ENCODE data around the gene ARHGAP24. TPM values are rescaled to one million over a fixed set of nuclear protein-coding genes. Genes with fewer than 3 reads are reported as not detected.

ARHGAP24 gene
- total RNA-seq, 4 donors from 2014 or later = 41.6 to 71.2 (median 62.0) TPM

DNA sequence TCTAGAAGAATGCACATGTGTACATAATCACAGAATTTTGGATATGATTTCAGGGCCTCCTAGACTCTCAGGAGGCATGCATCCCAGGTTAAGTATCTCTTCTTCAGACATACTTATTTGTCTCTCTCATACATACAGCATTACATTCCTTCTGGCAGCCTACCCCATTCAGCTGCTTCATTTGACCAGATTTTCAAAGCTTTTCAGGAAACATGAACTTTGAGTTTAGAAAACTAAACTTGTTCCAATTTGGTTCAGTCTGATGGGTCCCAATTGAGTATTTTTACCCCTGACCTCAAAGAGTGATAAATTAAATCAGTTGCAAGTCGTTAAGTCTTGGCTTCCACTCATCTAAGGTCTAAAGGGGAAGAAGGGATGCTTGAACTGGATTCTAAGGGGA lies 330.9 kb downstream of the ARHGAP24 start:
- DNase-seq (ENCODE audit: low spot score in 2 of 2) = no peak
- WGBS, 2 donors = 41 to 58% methylated on average over 1 of the region's 1 CpG
- Histone ChIP-seq H3K27ac (no peak overlapping the region), H3K27me3 (no peaks in the 10 kb centered on the region), H3K9me3 (no peaks in the 10 kb centered on the region), H3K4me1 (peaks cover 0 to 28% (median 2%) of the 10 kb centered on the region in 4 donors), H3K4me3 (no peak overlapping the region), H3K36me3 (no peaks in the 10 kb centered on the region)
- TF ChIP-seq, protein P1, sequence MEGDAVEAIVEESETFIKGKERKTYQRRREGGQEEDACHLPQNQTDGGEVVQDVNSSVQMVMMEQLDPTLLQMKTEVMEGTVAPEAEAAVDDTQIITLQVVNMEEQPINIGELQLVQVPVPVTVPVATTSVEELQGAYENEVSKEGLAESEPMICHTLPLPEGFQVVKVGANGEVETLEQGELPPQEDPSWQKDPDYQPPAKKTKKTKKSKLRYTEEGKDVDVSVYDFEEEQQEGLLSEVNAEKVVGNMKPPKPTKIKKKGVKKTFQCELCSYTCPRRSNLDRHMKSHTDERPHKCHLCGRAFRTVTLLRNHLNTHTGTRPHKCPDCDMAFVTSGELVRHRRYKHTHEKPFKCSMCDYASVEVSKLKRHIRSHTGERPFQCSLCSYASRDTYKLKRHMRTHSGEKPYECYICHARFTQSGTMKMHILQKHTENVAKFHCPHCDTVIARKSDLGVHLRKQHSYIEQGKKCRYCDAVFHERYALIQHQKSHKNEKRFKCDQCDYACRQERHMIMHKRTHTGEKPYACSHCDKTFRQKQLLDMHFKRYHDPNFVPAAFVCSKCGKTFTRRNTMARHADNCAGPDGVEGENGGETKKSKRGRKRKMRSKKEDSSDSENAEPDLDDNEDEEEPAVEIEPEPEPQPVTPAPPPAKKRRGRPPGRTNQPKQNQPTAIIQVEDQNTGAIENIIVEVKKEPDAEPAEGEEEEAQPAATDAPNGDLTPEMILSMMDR (IDR thresholded peaks at IDR 0.05) = no peak
- TF ChIP-seq EP300 (IDR thresholded peaks at IDR 0.05) = no peak
- no peak for TF ChIP-seq POLR2A (IDR thresholded peaks at IDR 0.05)

DNA sequence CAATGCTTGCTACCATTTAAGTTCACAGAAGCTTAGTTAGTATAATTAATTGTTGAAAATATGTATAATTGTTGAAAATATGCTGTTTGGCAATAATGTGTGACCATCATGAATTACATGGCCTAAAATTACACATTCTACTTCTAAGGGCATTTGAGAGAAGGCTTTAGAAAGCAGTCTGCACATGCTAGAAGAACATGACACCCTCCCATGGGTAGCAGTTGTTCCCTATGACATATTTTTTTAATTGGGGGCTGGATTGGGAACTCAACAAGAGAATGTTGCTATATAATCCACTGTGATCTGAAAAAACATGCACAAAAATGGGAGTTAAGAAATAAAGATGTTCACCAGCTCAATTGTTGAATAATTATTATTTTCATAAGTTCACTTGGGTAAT lies 331.4 kb downstream of the ARHGAP24 start:
- no peaks in the 10 kb centered on the region for H3K36me3 ChIP-seq
- H3K27me3 ChIP-seq = no peaks in the 10 kb centered on the region
- no peak overlapping the region for H3K27ac ChIP-seq
- no peak for DNase-seq (ENCODE audit: low spot score in 2 of 2)
- TF ChIP-seq EP300 (IDR thresholded peaks at IDR 0.05) (no peak), POLR2A (IDR thresholded peaks at IDR 0.05) (no peak)
- TF ChIP-seq, protein P1 (IDR thresholded peaks at IDR 0.05) = no peak
- H3K4me1 ChIP-seq = peaks cover 0 to 28% (median 2%) of the 10 kb centered on the region in 4 donors
- H3K4me3 ChIP-seq = no peak overlapping the region
- no peaks in the 10 kb centered on the region for H3K9me3 ChIP-seq

DNA sequence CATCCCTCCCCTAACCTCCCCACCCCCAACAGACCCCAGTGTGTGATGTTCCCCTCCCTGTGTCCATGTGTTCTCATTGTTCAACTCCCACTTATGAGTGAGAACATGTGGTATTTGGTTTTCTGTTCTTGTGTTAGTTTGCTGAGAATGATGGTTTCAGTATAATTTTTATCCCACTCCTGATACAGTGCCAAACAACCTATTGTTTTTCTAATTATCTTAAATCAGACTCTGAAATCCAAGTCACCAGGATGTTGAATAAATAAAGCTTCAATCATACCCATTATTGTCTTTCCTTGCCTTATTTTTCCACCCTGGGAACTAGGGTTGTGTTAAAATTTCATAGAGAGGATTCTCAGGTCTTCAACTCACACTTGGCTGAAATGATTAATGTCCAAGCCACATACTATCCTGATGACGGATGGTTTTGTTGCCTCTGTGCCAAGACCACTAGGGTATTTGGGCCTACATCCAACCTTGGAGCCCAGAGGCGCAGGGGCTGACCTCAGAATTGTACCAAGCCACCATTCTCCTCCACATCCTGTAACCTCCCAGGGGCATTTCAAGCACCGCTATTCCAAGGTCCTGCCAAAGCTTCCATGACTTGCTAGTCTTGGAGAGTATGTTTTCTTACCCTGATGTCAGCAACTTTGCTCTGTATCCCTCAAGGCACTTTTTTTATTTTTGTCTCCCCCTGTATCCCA lies 332.4 kb downstream of the ARHGAP24 start:
- TF ChIP-seq EP300 (IDR thresholded peaks at IDR 0.05) (no peak), POLR2A (IDR thresholded peaks at IDR 0.05) (no peak)
- TF ChIP-seq, protein P1 (IDR thresholded peaks at IDR 0.05) = no peak
- DNase-seq (ENCODE audit: low spot score in 2 of 2) = no peak

DNA sequence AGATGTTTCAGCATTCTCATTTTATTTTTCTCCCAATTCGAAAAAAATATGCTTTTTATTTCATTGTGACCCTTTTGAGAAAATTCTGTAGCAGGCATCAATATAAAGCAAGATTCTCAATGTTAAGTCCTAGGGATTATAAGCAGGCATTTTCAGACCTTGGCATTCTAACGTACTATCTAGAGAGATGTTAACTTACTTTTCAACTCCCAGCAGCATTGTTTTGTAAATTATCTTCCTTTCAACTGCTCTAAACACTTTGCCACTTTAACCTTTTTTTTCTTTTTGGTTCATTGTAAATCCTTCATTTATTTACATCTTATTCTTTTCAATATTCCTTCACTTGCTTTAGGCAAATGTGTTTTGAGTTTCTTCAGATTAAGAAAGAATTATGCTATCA lies 333.2 kb downstream of the ARHGAP24 start:
- no peak overlapping the region for H3K4me3 ChIP-seq
- H3K9me3 ChIP-seq = no peaks in the 10 kb centered on the region
- no peaks in the 10 kb centered on the region for H3K36me3 ChIP-seq
- H3K4me1 ChIP-seq = peaks cover 0 to 28% (median 2%) of the 10 kb centered on the region in 4 donors
- WGBS, 2 donors = 47 to 57% methylated on average over 2 of the region's 2 CpGs
- no peaks in the 10 kb centered on the region for H3K27me3 ChIP-seq
- peak overlapping the region in 1 of 4 donors; percentile 0 for H3K27ac ChIP-seq
- DNase-seq (ENCODE audit: low spot score in 2 of 2) = no peak
- TF ChIP-seq, protein P1 (IDR thresholded peaks at IDR 0.05) = no peak
- TF ChIP-seq POLR2A (IDR thresholded peaks at IDR 0.05) (no peak), EP300 (IDR thresholded peaks at IDR 0.05) (no peak)

More for the DNA sequence above, 332.4 kb downstream of the ARHGAP24 start:
- Histone ChIP-seq H3K4me3 (no peak overlapping the region), H3K9me3 (no peaks in the 10 kb centered on the region), H3K27ac (no peak overlapping the region), H3K4me1 (peaks cover 0 to 28% (median 2%) of the 10 kb centered on the region in 4 donors), H3K27me3 (no peaks in the 10 kb centered on the region), H3K36me3 (no peaks in the 10 kb centered on the region)
- WGBS, 2 donors = 15 to 20% methylated on average over 3 of the region's 3 CpGs

DNA sequence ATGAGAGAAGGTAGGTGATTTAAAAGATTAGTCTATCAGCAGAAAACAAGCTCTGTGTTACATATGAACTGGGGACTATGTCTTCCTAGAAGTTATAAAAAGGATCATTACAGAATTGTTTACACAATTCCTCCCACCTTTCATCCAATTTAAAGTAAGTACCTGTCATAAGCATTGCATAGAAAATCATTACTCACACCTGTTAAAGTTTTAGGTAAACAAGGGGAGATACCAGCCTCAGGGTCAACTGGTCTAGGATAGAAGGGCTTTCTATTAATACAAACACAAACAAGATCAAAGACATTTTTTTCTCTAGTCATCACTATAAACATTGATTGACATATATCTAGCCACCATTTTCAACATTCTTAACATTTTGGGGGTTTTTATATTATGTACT lies 333.9 kb downstream of the ARHGAP24 start:
- TF ChIP-seq EP300 (IDR thresholded peaks at IDR 0.05) = no peak
- TF ChIP-seq POLR2A (IDR thresholded peaks at IDR 0.05) = no peak
- TF ChIP-seq, protein P1 (IDR thresholded peaks at IDR 0.05) = no peak
- H3K9me3 ChIP-seq = no peaks in the 10 kb centered on the region

More for the DNA sequence above, 333.9 kb downstream of the ARHGAP24 start:
- H3K27me3 ChIP-seq = no peaks in the 10 kb centered on the region
- no peak for DNase-seq (ENCODE audit: low spot score in 2 of 2)
- H3K36me3 ChIP-seq = no peaks in the 10 kb centered on the region
- H3K4me1 ChIP-seq = peaks cover 0 to 28% (median 2%) of the 10 kb centered on the region in 4 donors
- H3K27ac ChIP-seq = peak overlapping the region in 1 of 4 donors; percentile 0
- H3K4me3 ChIP-seq = no peak overlapping the region
